HUDEP-2 (cell line): ENCODE results near the gene TMEM52.

Experiments
- DNase-seq, 76 experiments: peaks; one replicate each; lab custom pipeline; 2025; ENCODE audit not compliant: unreplicated experiment in 76 of 76; lab: John Stamatoyannopoulos, UW

TMEM52 gene

DNA sequence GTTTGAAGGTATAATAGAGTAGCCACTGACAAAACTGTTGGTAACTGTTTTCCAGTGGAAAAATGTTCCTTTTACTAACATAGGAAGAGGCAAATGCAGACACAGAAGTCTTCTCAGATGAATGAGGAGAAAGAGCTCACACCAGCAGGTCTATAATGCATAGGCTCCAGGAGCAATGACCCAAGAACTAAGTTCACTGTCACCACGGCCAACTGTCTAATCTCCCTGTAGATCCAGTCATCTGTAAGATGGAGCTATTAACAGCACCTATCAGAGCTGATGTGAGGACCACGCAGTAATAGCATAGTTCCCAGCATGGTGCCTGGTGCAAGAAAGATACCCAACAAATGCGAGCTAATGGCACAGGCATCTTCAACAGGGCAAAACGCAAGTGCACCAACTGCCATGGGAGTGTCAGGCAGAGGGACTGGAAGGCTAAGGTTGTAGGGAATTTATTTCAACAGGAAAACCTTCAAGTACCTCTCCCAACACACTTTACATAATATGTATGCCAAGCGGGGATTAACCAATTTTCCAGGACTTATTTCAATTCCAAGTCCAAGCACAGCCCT is 41.1 kb downstream of the TMEM52 start:
- no peak for DNase-seq

- no peak for DNase-seq
Observed at GRCh38 chr1:1876335-1876930, 42.6 kb downstream of the TMEM52 start.

DNA sequence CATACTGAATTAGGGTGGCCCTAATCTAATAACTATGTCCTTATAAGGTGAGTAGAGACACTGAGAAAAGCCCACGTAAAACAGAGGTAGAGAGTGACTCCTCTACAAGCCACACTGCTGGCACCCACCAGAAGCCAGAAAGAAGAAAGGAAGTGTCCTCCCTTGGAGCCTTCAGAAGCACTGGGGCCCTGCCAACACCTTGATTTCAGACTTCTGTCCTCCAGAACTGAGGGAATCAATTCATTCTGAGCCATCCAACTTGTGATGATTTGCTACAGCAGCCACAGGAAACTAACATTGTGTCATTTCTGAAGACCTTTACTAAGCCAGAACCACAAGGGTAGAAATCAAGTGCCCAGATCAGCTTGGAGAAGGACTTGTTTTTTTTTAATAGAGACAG is 43.1 kb downstream of the TMEM52 start:
- DNase-seq, result no peak

DNA sequence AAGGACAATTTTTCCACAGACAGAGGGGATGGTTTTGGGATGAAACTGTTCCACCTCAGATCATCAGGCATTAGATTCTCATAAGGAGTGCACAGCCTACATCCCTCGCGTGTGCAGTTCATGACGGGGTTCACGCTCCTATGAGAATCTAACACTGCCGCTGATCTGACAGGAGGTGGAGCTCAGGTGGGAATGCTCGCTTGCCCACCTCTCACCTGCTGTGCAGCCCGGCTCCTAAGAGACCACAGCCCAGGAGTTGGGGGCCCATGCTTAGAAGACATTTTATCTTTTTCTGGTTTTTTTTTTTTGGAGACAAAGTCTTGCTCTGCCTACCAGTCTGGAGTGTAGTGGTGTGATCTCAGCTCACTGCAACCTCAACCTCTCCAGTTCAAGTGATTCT is 44.2 kb downstream of the TMEM52 start:
- no peak for DNase-seq

DNA sequence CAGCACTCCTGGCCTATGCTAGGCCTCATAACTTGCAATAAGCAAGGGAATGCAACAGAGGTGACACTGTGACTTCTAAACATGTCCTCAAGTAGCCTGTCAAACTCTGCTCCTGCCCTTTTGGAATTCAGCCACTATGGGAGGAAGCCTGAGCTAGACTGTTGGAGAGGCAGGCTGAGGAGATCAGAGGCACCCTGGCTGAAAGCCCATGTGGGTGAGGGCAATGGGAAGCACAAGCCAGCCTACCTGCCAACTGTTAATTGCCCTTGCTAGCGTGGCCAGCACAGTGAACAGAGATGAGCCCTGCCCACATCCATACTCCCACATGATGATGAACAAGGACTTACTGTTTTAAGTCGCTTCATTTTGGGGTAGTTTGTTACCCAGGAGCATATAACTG is 45.9 kb downstream of the TMEM52 start:
- DNase-seq, result peak in 1 of 76 experiments; percentile 4

GRCh38 chr1:1872329-1872994 is 46.6 kb downstream of the TMEM52 start:
- no peak for DNase-seq

DNA sequence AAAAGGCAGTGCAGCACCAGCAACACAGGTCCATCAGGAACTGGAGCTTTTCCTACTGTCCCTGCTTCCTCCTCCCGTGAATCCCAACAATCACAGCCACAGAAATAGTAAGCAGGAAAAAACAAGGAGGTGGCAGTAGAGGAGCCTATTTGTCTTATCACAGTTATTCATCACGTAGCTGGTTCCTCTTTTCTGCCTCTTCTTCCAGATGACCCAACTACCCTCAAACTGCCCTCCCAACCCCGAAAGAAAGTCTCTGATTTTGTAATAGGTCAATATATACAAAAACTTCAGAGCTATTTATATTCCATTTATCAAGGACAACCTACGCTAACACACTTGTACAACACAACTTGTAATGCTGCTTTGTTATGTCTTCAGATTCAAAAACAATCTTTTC is 49.6 kb downstream of the TMEM52 start:
- DNase-seq, result no peak
